Activated T-cell treated with anti-CD3 and anti-CD28 coated beads for 48 hours (primary cell): Measurements from ENCODE around the gene CRIP2.

Source experiments
- DNase-seq: peaks from one replicate; pipeline ENCODE4 v3.0.0-alpha.2; 2020; ENCODE audit warnings: low read depth

CRIP2 gene

DNA sequence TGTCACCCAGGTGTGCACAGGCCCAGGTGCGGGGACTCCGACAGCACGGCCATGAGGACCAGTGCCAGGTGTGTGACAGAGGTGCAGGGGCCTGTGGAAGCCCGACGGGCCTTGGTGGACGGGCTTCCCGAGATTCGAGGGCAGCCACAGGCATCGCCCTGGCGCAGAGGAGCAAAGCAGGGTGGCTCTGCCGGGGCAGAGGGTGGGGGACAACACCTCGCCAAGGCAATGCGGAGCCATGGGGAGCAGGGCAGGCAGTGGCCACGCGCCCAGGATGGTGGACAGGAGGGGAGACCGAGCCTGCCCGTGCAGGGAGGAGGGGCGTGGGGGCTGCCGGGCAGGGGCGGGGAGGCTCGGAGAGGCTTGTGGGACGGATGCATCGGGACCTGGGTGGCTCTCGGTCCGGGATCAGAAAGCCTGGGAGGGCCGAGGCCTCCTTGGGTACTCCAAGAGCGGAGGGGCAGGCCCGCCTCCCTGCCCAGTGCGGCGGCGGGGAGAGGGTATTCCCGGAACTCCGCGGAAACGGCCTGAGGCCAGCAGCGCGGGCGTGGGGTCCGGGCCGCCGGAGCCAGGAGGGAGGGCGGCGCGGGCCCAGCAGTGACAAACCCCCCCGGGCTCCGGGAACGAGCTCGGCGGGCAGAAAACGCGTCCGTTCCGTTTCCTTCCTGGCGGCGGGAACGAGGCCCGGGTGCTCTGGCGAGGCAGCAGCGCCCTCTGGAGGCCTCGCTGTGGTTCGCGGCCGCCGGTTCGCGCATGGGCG, 53.4 kb downstream of the CRIP2 start:
- peak; percentile 82 for DNase-seq

DNA sequence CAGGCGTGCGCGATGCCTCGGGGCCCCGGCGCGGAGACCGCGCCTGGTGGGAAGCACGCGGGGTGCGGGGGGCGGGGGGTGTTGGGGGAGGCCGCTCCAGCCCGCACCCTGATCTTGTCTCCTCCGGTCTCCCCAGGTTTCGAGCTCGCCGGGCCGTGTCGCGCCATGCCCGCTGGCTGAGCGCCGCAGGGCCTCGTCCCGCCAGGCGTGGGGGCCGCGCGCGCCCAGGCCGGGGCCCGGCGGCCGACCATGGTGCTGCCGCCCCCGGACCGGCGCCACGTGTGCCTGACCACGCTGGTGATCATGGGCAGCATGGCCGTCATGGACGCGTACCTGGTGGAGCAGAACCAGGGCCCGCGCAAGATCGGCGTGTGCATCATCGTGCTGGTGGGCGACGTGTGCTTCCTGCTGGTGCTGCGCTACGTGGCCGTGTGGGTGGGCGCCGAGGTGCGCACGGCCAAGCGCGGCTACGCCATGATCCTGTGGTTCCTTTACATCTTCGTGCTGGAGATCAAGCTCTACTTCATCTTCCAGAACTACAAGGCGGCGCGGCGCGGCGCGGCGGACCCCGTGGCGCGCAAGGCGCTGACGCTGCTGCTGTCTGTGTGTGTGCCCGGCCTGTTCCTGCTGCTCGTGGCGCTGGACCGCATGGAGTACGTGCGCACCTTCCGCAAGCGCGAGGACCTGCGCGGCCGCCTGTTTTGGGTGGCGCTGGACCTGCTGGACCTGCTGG, 54.1 kb downstream of the CRIP2 start:
- peak; percentile 61 for DNase-seq

DNA sequence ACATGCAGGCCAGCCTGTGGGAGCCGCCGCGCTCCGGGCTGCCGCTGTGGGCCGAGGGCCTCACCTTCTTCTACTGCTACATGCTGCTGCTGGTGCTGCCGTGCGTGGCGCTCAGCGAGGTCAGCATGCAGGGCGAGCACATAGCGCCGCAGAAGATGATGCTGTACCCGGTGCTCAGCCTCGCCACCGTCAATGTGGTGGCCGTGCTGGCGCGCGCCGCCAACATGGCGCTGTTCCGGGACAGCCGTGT, 54.6 kb downstream of the CRIP2 start:
- no peak for DNase-seq
